A673 (cell line): ENCODE results near the gene SLC50A1.

Source experiments
- EZH2 ChIP-seq: fragments of 200-600 bp; sonication (generic); IDR thresholded peaks from 2 replicates; pipeline ENCODE4 v1.6.1; 2017; ENCODE audit warnings: borderline replicate concordance, low read depth, mild to moderate bottlenecking, mixed read lengths, antibody characterized with exemption, low read length; ENCODE audit not compliant: poor library complexity, severe bottlenecking
- TF ChIP-seq, protein P1 (sequence below): fragments of 300-800, 200-600 bp; sonication (generic); conservative IDR thresholded peaks from 2 replicates; pipeline ENCODE4 v1.5.1; 2017; ENCODE audit warnings: low read depth, mild to moderate bottlenecking, antibody characterized with exemption, low read length, moderate library complexity, mixed read lengths

DNA sequence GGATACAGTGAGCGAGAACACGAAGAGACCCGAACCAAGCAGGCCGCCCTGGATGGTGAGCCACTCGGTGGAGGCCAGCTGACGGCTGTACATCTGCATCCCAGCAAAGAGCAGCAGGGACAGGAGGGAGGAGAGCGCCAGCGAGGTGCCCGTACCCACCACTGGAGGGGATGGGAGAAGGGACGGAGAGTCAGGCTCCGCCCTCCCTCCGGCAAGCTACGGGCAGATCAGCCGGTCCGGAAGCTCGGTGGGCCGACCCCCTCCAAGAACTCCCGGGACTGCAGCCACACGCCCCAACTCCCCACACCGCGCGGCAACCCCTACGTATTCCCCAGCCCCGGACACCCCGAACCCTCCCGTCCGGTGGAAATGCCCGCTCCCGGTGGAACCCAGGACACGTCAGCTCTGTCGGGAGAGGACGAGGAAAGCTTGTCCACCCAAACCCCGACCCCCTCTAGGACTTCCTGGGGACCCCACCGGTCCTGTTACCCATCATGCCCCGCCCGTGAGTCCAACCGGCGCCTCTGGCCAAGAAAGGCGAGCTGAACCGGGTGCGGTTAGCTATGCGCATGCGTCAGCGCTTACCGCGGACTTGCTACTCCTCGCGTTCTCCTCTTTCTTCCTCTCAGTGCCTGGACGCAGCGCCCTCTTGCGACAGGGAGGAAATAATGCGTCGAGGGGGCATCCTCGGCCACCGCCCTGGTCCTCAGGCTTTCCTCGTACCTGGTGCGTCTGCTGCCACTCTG lies 37.3 kb downstream of the SLC50A1 start, which contains the start of gene KRTCAP2:
- TF ChIP-seq, protein P1, sequence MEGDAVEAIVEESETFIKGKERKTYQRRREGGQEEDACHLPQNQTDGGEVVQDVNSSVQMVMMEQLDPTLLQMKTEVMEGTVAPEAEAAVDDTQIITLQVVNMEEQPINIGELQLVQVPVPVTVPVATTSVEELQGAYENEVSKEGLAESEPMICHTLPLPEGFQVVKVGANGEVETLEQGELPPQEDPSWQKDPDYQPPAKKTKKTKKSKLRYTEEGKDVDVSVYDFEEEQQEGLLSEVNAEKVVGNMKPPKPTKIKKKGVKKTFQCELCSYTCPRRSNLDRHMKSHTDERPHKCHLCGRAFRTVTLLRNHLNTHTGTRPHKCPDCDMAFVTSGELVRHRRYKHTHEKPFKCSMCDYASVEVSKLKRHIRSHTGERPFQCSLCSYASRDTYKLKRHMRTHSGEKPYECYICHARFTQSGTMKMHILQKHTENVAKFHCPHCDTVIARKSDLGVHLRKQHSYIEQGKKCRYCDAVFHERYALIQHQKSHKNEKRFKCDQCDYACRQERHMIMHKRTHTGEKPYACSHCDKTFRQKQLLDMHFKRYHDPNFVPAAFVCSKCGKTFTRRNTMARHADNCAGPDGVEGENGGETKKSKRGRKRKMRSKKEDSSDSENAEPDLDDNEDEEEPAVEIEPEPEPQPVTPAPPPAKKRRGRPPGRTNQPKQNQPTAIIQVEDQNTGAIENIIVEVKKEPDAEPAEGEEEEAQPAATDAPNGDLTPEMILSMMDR, result peak; percentile 99
- no peak for TF ChIP-seq EZH2
